CMK (cell line): Measurements from ENCODE around the gene ANKRD28.
"Not testable (repeated sequence)": the region's sequence is repeated elsewhere in the genome, so short reads cannot be mapped to it uniquely, and the experiment has no call there.

Experiments used
- DNase-seq: peaks from one replicate; pipeline ENCODE4 v3.0.0-alpha.2; 2010; ENCODE audit warnings: low read depth

ANKRD28 gene

DNA sequence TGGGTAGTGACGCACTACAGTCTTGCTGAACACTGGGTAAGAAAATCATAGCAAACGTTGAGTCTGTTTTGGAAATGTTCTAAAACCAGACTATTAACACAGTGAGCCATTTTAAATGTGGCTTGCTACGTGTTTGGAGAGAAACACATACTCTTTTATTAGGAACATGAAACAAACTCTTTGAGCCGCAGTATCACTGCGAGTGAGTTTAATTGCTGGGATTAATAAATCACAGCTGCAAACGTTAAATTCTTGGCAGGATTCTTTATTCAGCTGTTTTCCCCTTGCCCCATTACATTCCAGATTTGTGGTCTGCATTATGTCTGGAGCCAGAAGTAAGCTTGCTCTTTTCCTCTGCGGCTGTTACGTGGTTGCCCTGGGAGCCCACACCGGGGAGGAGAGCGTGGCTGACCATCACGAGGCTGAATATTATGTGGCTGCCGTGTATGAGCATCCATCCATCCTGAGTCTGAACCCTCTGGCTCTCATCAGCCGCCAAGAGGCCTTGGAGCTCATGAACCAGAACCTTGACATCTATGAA is 162.6 kb downstream of the ANKRD28 start:
- DNase-seq, result no peak

DNA sequence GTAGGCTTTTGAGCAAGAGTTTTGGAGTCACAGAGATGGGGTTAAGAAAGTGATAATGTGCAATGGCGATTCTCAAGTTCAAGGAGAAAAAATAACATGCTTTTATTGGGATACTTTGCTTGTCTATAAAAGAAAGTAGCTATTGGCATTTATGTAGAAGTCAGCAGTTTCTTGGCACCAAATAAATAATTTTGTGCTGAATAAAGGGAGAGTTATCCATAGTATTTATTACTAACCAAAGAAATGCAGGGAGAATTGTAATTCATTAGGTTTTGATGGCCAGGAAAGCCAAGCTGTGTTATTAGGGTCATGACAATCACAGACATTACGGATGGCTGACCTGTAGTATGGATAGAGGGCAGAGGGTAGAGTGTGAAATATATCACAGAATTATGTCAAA is 163.1 kb downstream of the ANKRD28 start:
- no peak for DNase-seq

DNA sequence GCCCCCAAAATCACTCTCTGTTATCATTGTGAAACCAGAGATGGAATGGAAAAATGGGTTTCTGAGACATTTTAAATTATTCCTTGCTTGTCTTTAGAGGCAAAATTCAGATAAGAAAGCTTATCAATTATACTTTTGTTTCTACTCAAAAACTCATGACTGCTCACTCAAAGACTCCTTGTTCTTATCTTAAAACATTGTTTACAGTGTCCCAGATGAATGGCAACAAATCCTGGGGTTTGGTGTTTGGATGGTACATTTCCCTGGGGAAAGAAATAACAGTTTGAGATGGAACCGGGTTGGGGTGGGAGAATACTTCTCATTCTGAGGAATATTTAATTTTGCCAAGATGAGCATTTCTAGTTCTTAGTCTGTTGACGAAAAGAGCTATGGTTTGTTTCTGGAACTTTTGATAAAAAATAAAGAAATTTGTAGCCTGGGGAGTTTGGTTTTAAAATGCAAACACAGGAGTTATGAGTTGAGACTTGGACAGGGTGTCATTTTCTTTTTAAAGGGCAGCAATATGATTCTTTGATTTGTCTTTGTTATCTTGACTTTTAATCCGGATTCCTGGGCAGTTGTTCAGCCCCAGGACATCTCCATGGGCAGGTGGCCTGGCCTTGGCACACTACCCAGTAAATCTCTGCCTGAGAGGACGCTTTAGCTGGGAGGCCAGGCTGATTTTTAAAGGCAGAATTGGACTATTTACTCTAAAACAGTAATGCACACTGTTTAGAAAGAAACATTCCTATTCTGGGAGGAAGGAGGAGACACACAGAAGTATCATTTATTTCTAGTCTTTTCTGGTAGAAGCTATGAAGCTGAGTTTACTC is 163.8 kb downstream of the ANKRD28 start:
- no peak for DNase-seq

DNA sequence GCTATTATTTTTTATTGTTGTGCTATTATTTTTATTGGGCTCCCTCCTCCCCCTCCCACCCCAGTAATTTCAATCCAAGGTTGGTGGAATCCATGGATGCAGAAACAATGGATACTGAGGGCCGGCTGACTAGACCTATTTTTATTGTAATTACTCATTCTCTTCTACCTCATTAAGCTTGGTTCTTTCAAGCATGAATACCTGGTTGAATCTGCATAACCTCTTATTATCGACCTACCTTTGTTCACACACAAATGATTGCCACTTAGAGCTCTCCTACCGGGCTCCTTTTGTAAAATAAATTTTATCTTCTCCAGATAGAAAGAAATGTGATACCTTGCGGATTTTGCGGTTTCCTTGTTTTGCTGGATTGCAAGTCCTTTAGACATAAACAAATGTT is 164.6 kb downstream of the ANKRD28 start:
- no peak for DNase-seq

DNA sequence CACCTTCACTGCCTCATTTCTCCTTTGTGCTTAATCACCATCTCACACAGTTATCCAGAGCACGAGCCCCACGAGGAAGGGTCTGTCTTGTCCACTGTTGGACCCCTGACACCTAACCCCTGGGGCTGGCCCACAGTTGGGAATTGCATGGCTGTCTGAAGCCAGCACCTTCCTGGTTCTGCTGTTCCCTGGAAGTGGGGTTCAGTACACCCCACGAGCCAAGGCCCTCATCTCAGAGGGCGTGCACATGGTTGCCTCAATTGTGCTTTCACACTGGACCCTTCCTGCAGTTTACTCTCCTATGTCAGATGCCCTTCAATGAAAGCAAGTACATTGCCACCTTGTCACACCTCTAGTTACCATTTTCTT is 165.6 kb downstream of the ANKRD28 start:
- no peak for DNase-seq

DNA sequence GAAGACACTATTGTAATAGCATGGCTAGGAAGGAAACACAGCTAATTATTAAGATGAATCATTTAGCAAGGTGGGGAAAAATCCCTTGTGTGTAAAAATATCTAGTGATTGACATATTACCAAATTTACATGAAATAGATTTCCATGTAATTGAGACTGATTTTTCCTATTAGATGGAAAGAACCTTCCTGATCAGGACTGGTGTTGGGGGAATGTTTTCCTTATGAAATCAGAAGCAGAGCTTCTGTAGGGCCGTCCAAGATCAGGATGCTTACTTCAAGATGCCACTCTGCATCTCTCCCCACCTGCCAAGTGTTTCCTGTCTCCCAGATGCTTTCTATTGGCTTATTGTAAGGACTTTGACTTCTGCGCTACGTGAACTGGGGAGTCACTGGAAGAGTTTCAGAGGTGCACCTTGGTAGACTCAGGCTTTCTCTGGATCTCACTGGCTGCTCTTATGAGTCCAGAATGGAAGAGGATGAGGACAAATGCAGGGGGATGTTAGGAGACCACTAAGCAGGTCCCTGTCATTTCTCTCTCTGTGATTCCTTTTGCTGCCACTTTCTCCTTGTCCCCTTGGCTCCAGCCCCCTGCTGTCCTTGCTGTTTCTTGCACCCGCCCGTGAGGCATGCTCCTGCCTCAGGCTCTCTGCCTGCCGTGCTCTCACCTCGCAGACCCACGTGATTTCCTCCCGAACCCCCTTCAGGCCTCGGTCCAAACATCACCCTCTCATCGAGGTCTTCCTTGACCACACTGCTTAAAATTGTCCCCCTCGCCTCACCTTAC is 166.2 kb downstream of the ANKRD28 start:
- no peak for DNase-seq

DNA sequence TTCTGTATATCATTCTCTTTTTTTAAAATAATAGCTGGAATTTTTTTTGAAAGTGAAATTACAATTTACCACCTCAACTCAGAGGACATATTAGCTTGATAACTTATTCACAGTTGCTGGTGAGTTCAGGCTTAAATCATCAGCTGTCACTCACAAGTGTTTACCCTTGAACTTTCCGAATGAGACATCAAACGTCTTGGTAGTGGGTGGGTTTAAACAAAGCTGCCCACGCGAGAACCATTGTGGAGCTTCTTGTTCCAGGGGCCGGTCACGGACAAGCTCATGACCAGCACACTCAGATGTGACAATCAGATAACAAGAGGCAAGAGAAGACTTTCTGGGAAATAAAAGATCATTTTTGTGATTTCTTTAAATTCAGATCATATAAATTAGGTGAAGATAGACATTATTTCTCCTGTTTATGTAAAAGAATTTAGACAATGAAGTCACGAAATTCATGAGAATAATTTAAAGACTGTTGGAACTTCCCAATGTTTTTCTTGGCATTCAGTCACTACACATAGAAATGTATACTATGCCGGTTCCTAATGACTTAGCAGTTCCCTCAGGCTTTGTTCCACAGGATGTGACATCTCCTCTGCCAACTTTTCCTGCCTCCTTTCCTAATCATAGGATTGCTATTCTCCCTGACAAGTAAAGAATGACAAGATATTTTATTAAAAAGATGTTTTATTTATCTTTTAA is 167.0 kb downstream of the ANKRD28 start:
- DNase-seq, result no peak

DNA sequence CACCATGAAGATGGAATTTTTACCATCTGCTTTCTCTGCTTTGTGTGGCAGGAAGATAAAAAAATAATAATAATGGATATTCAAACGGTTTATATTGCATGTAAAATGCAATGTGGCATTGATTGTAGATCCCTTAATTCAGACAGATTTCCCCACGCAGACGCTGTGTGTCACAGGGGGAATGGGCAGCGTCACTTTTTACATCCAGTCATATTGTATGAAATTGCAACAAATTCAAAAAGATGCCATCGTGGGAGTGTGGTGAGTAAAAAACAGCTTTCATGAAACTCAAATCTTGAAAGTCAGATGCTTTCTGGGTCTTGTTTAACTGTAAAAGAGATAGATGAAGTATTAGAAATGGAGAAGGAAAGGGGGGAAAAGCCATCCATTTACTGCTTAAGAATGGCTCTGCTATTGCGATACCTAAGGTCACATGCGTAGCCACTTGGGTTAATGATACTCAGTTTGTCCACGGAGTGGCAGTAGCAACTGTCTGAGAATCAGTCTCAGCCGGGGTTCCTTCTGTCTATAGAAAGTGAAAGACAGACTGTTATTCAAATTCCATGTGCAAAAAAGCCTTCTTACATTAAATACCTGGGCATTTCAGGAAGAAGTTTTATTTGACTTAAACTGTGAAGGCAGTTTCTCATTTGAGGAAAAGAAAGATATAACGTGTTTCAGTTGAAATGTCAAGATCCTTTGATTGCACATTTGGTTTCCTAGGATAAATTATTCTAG is 167.8 kb downstream of the ANKRD28 start:
- no peak for DNase-seq

DNA sequence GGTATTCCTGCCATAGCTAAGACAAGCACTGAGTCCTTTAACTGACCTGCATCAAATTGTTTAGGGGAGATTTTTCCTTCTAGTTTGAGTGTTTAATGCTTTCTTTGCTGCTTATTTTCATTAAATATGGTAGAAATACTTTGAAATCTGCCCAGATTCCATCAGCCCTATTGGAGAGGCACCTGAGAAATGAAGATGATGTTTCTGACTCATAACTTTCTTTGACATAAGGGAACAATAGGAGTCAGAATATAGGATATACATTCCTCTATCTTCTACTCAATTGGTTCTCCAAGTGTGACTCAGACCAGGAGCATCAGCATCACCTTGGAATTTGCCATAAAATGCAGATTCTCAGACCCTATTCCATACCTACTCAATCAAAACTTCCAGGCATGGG is 168.8 kb downstream of the ANKRD28 start:
- DNase-seq, result no peak

DNA sequence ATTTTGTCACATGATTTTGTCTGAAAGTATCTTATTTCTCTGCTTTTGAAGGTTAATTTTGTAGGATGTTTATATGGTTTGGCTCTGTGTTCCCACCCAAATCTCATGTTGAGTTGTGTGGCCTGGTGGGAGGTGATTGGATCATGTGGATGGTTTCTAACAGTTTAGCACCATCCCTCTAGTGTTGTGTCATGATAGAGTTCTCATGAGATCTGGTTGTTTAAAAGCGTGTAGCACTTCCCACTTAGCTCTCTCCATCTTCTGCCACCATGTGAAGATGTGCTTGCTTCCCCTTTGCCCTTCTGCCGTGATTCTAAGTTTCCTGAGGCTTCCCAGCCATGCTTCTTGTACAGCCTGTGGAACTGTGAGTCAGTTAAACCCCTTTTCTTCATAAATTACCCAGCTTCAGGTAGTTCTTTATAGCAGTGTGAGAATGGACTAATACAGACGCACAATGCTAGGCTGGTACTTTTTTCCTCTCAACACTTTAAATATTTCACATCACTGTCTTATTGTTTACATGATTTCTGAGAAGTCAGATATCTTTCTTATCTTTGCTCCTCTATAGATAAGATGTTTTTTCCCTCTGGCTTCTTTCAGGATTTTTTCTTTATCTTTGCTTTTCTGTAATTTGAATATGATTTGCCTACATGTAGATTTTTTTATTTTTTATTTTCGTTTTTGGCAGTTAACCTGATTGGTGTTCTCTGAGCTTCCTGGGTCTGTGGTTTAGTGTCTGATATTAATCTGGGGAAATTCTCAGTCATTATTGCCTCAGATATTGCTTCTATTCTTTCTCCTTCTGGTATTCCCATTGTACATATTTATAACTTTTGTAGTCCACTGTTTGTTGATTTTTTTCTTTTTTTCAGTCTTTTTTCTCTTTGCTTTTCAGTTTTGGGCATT is 174.0 kb downstream of the ANKRD28 start:
- DNase-seq, result no peak

DNA sequence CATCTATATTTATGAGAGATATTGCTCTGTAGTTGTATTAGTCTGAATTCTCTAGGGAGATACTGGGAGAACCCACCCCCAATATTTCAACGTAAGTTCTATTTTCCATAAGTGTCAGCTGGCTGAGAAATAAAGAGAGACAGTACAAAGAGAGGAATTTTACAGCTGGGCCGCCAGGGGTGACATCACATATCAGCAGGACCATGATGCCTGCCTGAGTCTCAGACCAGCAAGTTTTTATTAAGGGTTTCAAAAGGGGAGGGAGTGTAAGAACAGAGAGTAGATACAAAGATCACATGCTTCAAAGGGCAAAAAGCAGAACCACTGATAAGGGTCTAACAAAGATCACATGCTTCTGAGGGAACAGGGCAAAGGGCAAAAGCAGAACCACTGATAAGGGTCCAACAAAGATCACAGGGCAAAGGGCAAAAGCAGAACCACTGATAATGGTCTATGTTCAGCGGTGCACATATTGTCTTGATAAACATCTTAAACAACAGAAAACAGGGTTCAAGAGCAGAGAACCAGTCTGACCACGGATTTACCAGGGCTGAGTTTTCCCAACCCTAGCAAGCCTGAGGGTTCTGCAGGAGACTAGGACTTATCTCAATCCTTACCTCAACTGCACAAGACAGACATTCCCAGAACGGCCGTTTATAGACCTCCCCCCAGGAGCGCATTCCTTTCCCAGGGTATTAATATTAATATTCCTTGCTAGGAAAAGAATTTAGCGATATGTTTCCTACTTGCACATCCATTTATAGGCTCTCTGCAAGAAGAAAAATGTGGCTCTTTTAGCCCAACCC is 177.9 kb downstream of the ANKRD28 start:
- DNase-seq, result not testable (repeated sequence)
